RPMI7951 (cell line): Measurements from ENCODE around the gene NXNL1. TPM values are rescaled to one million over a fixed set of nuclear protein-coding genes. Genes with fewer than 3 reads are reported as not detected.
"Not testable (repeated sequence)": the region's sequence is repeated elsewhere in the genome, so short reads cannot be mapped to it uniquely, and the experiment has no call there.

Source experiments
- DNase-seq: peaks from one replicate; pipeline ENCODE4 v3.0.0-alpha.2; 2012; ENCODE audit warnings: low read depth
- total RNA-seq: library from RNA; depleted of rRNA; stranded (reverse); fragments of >200 nt; shearing (Covaris generic); gene quantifications from 2 replicates; pipeline ENCODE4 v1.2.3, GENCODE V29; 2014; rRNA removed

Gene NXNL1
- total RNA-seq: not detected in 2 replicates

- DNase-seq: no peak
These were observed at the start of gene NXNL1 for GRCh38 chr19:17460372-17461230. Gene NXNL1 (minus strand): TSS chr19:17460926. CDS start chr19:17460869, 57 bp downstream.

- not testable (repeated sequence) for DNase-seq
These were observed 47.8 kb upstream of the NXNL1 start for GRCh38 chr19:17508558-17508933.

GRCh38 chr19:17506745-17507144, 46.0 kb upstream of the NXNL1 start:
- DNase-seq: no peak

GRCh38 chr19:17505223-17505622, 44.5 kb upstream of the NXNL1 start:
- DNase-seq: no peak

GRCh38 chr19:17504456-17504855, 43.7 kb upstream of the NXNL1 start:
- no peak for DNase-seq

- no peak for DNase-seq
These were observed 43.3 kb upstream of the NXNL1 start for GRCh38 chr19:17504030-17504429.

- no peak for DNase-seq
These were observed 42.5 kb upstream of the NXNL1 start for GRCh38 chr19:17503240-17503639.

GRCh38 chr19:17500447-17501198, 39.9 kb upstream of the NXNL1 start:
- DNase-seq: no peak

- no peak for DNase-seq
These were observed 39.1 kb upstream of the NXNL1 start for GRCh38 chr19:17499648-17500446.

GRCh38 chr19:17499025-17499424, 38.3 kb upstream of the NXNL1 start:
- not testable (repeated sequence) for DNase-seq

- DNase-seq: no peak
These were observed 36.5 kb upstream of the NXNL1 start for GRCh38 chr19:17497149-17497798.

GRCh38 chr19:17496337-17496997, 35.7 kb upstream of the NXNL1 start:
- peak; percentile 49 for DNase-seq

- DNase-seq: no peak
These were observed 35.0 kb upstream of the NXNL1 start for GRCh38 chr19:17495639-17496296.

- no peak for DNase-seq
These were observed 30.6 kb upstream of the NXNL1 start for GRCh38 chr19:17491287-17491686.

GRCh38 chr19:17490411-17490810, 29.7 kb upstream of the NXNL1 start:
- DNase-seq: no peak

- no peak for DNase-seq
These were observed 28.8 kb upstream of the NXNL1 start for GRCh38 chr19:17489392-17490030.

- no peak for DNase-seq
These were observed 28.1 kb upstream of the NXNL1 start for GRCh38 chr19:17488593-17489391.

- DNase-seq: no peak
These were observed 26.8 kb upstream of the NXNL1 start for GRCh38 chr19:17487284-17488121.
